ENCODE data around the gene LAMB2. TPM values are rescaled to one million over a fixed set of nuclear protein-coding genes. Genes with fewer than 3 reads are reported as not detected.

The LAMB2 gene
- total RNA-seq, 1 experiment from 2014 or later: 238 TPM

DNA sequence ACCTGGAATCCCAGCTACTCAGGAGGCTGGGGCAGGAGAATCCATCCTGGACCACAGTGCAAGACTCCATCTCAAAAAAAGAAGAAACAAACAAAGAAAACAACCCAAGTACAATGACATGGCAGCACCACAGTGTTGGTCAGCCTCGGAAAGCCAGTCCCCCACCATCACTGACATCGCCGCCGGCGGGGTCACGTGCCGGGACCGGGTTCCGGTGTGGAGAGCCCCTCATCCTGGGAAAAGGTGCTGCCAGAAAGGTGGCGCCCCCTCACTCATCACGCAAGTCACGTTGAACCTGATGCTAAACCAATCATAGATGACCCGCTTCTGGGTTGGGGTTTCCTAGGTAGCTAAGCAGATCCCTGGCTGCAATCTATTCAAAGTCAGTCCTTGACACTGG lies 56.7 kb downstream of the LAMB2 start:
- DNase-seq (ENCODE audit: low read depth): no peak

Other genes with a start within 250 kb of the LAMB2 start
- 14.5 and 17.5 TPM in 2 replicates for gene SLC25A20, start 234.2 kb downstream of the LAMB2 start, total RNA-seq (2014; rRNA removed)
- gene ARIH2, start 214.2 kb downstream of the LAMB2 start, total RNA-seq (2014; rRNA removed): 73.2 and 84.3 TPM in 2 replicates
- gene P4HTM, start 142.8 kb downstream of the LAMB2 start, total RNA-seq (2014; rRNA removed): 16.2 and 21.0 TPM in 2 replicates
- 78.0 and 87.3 TPM in 2 replicates for gene WDR6, start 125.7 kb downstream of the LAMB2 start, total RNA-seq (2014; rRNA removed)
- gene DALRD3, start 114.5 kb downstream of the LAMB2 start, total RNA-seq (2014; rRNA removed): 42.5 and 45.7 TPM in 2 replicates
- gene NDUFAF3, start 110.9 kb downstream of the LAMB2 start, total RNA-seq (2014; rRNA removed): 116 and 162 TPM in 2 replicates
- gene IMPDH2, start 103.7 kb downstream of the LAMB2 start, total RNA-seq (2014; rRNA removed): 325 and 336 TPM in 2 replicates
- 74.6 and 83.8 TPM in 2 replicates for gene QRICH1, start 39.0 kb downstream of the LAMB2 start, total RNA-seq (2014; rRNA removed)
- gene QARS1, start 28.3 kb downstream of the LAMB2 start, total RNA-seq (2014; rRNA removed): 161 and 208 TPM in 2 replicates
- 54.4 and 57.6 TPM in 2 replicates for gene USP19, start 12.2 kb downstream of the LAMB2 start, total RNA-seq (2014; rRNA removed)
- gene CCDC71, start 33.3 kb upstream of the LAMB2 start, total RNA-seq (2014; rRNA removed): 43.7 and 44.3 TPM in 2 replicates
- 17.1 and 19.1 TPM in 2 replicates for gene KLHDC8B, start 38.5 kb upstream of the LAMB2 start, total RNA-seq (2014; rRNA removed)
- gene C3orf62, start 144.2 kb upstream of the LAMB2 start, total RNA-seq (2014; rRNA removed): 0.71 and 1.3 TPM in 2 replicates
- 8.5 and 11.0 TPM in 2 replicates for gene USP4, start 207.0 kb upstream of the LAMB2 start, total RNA-seq (2014; rRNA removed)
- 377 and 434 TPM in 2 replicates for gene GPX1, start 225.3 kb upstream of the LAMB2 start, total RNA-seq (2014; rRNA removed)

All from LHCN-M2 (cell line).